ENCODE measurements around the gene MAD1L1. TPM values are rescaled to one million over a fixed set of nuclear protein-coding genes. Genes with fewer than 3 reads are reported as not detected.
A peak's percentile ranks its signal among the peaks of the same experiment; 100 is the strongest.
"Not testable (repeated sequence)": the region's sequence is repeated elsewhere in the genome, so short reads cannot be mapped to it uniquely, and the experiment has no call there.

Gene MAD1L1
- total RNA-seq (2014; rRNA removed; shearing (Covaris generic)) = 41.0 and 61.5 TPM in 2 replicates

DNA sequence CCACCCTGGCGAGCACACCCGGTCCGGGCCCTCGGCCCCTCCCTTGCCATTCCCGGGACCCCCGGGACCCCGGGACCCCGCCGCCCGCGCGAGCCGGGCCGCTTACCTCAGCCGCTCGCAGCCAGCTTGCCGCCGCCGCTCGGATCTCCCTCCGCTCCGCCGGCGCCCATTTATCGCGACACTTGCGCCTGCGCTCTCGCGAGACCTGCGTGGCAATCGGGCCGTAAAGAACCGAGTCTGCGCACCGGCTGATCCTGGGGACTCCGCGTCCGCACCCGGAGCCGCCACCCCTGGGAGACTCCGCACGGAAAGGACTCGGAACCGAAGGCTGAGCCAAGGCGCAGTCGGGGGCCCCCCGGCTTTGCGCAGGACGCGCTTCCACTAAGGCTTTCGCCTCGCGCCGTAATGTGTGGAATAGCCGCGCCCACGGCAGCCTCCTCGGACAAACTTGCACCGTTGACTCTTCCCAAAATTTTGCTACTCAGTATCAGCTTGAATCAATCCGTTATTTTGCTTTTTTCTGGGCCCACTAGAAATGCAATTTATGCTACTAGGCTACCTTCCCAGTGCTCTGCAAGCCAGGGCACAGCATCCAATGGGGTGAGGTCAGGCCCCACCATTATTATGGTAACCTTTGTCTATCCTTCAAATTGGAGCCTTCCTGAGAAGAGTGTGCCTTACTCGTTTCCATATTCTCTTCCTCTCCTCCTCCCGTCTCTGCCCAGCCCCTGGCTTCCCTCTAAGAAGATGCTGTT lies at the start of gene MAD1L1:
Gene MAD1L1, minus strand, starts transcription at position 180 of the 755 bp plus-strand sequence. CDS start 2,812 bp downstream, outside the sequence.
- peak; percentile 91 for DNase-seq (ENCODE audit: low read depth)

GRCh38 chr7:2282185-2282751 lies 49.5 kb upstream of the MAD1L1 start:
- DNase-seq (ENCODE audit: low read depth) = no peak

- DNase-seq (ENCODE audit: low read depth) = no peak
Observed at GRCh38 chr7:2281541-2281940, 48.8 kb upstream of the MAD1L1 start.

GRCh38 chr7:2280424-2280823 lies 47.7 kb upstream of the MAD1L1 start:
- DNase-seq (ENCODE audit: low read depth) = no peak

GRCh38 chr7:2279896-2280295 lies 47.2 kb upstream of the MAD1L1 start:
- no peak for DNase-seq (ENCODE audit: low read depth)

DNA sequence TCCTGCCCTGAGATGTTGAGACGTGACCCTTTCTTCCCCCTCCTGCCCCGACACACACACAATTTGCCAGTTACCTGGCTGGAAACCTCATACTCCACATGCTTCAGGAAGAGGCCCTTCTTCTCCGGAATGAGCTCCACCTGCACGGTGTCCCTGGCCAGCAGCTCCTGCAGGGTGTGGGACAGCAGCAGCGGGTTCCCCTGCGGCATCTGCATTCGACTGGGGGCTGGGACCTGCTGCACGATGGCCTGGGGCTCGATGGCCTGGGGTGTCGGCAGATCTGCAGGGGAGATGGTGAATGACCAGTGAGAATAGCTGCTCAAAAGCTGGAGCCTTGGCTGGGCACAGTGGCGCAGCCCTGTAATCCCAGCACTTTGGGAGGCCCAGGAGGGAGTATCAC lies 45.3 kb upstream of the MAD1L1 start:
- DNase-seq (ENCODE audit: low read depth) = no peak

GRCh38 chr7:2276107-2276506 lies 43.4 kb upstream of the MAD1L1 start:
- no peak for DNase-seq (ENCODE audit: low read depth)

GRCh38 chr7:2275101-2275500 lies 42.4 kb upstream of the MAD1L1 start:
- no peak for DNase-seq (ENCODE audit: low read depth)

DNA sequence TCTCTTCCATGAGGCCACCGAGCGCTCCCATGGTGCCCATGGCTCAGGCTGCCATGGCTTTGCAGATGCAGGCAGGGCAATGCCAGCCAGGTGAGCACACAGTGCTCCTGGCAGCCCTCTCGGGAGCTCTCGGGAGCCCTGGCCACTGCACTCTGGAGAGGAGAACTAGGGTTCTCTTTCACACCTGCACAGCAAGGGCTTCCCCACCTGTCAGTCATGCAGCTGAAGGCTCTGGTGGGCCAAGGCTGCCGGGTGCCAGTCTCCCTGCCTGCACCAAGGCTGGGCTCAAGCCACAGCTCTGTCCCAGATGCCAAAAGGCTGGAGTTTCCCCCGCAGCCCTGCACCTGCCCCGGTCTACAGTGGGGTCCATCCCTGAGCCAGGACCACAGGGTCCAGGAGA lies 41.9 kb upstream of the MAD1L1 start:
- DNase-seq (ENCODE audit: low read depth) = no peak

DNA sequence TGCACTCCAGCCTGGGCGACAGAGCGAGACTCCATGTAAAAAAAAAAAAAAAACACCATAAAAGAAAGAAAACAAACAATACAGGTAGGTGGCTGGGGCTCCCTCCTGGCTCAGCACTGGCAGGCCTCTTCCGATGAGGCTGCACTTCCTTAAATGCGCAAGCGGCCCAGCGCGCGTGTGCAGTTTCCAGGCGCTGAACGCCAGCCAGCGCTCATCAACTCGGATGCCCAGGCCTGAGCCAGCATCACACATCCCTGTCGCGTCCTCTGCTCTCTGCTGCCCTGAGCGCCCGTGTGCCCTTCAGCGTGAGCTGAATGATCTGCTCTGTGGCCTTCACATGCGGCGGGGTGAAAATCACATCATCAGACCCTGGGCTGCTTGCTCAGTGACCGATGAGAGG lies 41.1 kb upstream of the MAD1L1 start:
- DNase-seq (ENCODE audit: low read depth) = no peak

GRCh38 chr7:2272031-2272430 lies 39.3 kb upstream of the MAD1L1 start:
- peak; percentile 23 for DNase-seq (ENCODE audit: low read depth)

DNA sequence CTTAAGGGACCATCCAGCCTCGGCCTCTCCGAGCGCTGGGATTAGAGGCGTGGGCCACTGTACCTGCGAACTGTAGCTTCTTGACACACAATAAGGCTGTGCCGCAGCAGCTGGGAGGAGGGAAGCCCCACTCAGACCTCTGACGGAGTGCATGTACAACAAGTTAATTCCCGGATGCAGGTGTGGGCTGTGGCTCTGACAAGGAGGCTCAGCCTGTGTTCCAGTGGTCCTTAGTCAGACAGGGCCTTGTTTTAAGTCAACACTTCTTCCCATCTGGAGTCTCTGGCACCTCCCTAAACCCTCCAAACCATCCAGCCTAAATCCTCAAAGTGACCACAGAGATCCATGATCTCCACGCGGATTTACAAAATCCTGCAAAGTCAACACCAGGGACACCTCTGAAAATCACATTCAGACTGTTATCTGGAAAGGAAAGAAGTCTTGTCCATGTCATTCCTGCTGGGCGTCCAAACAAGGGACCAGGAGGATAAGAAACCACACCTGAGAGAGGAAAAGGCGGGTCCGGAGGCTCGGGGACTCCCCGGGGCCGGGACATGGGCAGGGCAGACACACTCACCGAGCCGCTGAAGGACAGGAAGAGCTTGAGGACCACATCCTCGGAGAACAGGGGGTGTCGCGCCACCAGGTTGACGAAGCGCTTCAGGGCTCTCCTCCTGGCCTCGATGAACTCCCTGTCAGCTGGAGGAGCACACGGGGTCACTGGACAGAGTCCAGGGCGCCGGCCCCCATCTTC lies 38.7 kb upstream of the MAD1L1 start:
- DNase-seq (ENCODE audit: low read depth) = no peak

GRCh38 chr7:2270495-2270894 lies 37.8 kb upstream of the MAD1L1 start:
- no peak for DNase-seq (ENCODE audit: low read depth)

DNA sequence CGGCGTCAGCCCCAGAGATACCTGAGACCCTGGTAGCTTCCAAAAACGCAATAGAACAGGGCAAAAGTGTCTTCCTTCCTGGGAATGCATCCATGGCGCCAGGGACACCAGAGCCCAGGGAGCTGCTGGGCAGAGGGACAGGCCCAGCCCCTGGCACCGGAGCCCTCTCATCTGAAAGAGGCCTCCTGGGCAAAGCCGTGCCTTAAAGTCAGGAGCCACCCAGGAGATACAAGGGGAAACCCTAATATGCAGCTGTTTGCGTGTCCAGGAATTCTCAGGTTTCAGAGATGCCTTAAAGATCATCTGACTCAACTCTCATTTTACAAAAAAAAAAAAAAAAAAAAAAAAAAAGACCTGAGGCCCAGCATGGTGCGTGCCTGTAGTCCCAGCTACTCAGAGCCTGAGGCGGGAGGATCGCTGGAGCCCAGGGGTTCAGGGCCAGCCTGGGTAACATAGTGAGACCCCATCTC lies 37.3 kb upstream of the MAD1L1 start:
- peak; percentile 16 for DNase-seq (ENCODE audit: low read depth)

DNA sequence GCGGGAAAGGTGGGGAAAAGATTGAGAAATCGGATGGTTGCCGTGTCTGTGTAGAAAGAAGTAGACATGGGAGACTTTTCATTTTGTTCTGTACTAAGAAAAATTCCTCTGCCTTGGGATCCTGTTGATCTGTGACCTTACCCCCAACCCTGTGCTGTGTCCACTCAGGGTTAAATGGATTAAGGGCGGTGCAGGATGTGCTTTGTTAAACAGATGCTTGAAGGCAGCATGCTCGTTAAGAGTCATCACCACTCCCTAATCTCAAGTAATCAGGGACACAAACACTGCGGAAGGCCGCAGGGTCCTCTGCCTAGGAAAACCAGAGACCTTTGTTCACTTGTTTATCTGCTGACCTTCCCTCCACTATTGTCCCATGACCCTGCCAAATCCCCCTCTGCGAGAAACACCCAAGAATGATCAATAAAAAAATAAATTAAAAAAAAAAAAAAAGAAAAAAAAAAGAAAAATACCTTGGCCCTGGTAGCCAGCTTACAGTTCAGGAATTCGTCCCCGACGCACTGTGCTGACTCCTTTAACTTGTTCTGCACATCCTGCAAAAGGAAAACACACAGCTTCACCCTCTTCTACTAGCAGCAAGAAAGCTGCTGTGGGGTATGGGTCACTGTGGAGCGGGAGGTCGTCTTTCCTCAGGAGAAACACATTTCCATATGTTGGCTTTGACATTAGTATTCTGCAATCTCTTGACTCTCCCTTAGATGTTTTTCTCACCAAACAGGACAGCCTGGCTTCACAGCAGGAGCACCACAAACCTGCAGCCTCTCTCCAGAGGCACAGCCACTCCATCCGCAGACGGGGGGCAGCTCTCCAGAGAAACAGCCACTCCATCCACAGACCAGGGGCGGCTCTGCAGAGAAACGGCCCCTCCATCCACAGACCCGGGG lies 36.6 kb upstream of the MAD1L1 start:
- DNase-seq (ENCODE audit: low read depth) = not testable (repeated sequence)

GRCh38 chr7:2266911-2267310 lies 34.2 kb upstream of the MAD1L1 start:
- DNase-seq (ENCODE audit: low read depth) = peak; percentile 94

GRCh38 chr7:2264158-2264557 lies 31.4 kb upstream of the MAD1L1 start:
- DNase-seq (ENCODE audit: low read depth) = no peak

DNA sequence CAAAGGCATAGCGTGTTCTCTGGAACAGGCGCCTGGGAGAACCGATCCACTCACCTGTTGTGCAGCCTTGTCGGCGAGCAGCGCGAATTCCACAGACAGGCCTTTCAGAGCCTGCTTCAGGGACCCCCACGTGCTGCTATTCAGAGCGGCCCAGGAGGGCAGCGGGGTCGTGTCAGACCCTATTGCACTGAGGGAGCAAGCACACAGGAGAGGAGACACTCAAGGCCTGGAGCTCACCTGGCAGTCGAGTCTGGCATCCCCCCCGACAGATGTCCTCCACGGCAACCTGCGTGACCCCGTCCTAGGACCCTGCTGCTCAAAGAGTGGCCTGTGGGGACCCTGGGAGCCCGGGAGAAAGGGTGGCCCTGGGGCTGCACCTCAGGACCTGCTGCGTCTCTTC lies 30.4 kb upstream of the MAD1L1 start:
- DNase-seq (ENCODE audit: low read depth) = no peak

DNA sequence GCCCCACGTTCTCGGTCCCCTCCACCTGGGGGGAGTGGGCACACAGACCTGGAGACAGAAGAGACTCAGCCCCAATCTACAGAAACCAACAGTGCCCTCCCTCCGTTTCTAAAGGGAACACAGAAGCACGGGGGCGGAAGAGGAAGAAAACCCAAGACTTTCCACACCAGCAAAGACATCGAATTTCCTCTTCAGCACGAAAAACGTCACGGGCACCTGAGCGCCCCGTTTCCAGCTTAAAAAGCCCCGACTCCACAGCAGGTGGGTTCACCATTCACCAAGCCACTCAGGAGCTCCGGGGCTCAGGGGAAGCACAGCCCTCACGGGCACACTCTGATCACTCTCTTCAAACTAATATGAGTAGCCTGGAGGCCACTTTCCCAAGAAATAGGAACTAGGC lies 28.9 kb upstream of the MAD1L1 start:
- no peak for DNase-seq (ENCODE audit: low read depth)

GRCh38 chr7:2260820-2261219 lies 28.1 kb upstream of the MAD1L1 start:
- peak; percentile 92 for DNase-seq (ENCODE audit: low read depth)

- DNase-seq (ENCODE audit: low read depth) = no peak
Observed at GRCh38 chr7:2259480-2259879, 26.7 kb upstream of the MAD1L1 start.
